ENCODE measurements around the gene FAM13A.

FAM13A gene

GRCh38 chr4:88756149-88756548 is 300.8 kb downstream of the FAM13A start:
- DNase-seq (ENCODE audit: low read depth), result no peak
- H3K4me3 ChIP-seq (ENCODE audit: control insufficient read depth, low read depth, low read length), result no peak overlapping the region
- no peak for TF ChIP-seq CTCF (IDR thresholded peaks at IDR 0.05; ENCODE audit: control insufficient read depth, insufficient read depth, low read depth, low read length, missing control alignments)

- no peak overlapping the region for H3K4me3 ChIP-seq (ENCODE audit: control insufficient read depth, low read depth, low read length)
- no peak for DNase-seq (ENCODE audit: low read depth)
- TF ChIP-seq CTCF (IDR thresholded peaks at IDR 0.05; ENCODE audit: control insufficient read depth, insufficient read depth, low read depth, low read length, missing control alignments), result no peak
Measured at GRCh38 chr4:88755454-88755853, 301.5 kb downstream of the FAM13A start.

- DNase-seq (ENCODE audit: low read depth), result no peak
- no peak overlapping the region for H3K4me3 ChIP-seq (ENCODE audit: control insufficient read depth, low read depth, low read length)
- TF ChIP-seq CTCF (IDR thresholded peaks at IDR 0.05; ENCODE audit: control insufficient read depth, insufficient read depth, low read depth, low read length, missing control alignments), result no peak
Measured at GRCh38 chr4:88754796-88755195, 302.2 kb downstream of the FAM13A start.

DNA sequence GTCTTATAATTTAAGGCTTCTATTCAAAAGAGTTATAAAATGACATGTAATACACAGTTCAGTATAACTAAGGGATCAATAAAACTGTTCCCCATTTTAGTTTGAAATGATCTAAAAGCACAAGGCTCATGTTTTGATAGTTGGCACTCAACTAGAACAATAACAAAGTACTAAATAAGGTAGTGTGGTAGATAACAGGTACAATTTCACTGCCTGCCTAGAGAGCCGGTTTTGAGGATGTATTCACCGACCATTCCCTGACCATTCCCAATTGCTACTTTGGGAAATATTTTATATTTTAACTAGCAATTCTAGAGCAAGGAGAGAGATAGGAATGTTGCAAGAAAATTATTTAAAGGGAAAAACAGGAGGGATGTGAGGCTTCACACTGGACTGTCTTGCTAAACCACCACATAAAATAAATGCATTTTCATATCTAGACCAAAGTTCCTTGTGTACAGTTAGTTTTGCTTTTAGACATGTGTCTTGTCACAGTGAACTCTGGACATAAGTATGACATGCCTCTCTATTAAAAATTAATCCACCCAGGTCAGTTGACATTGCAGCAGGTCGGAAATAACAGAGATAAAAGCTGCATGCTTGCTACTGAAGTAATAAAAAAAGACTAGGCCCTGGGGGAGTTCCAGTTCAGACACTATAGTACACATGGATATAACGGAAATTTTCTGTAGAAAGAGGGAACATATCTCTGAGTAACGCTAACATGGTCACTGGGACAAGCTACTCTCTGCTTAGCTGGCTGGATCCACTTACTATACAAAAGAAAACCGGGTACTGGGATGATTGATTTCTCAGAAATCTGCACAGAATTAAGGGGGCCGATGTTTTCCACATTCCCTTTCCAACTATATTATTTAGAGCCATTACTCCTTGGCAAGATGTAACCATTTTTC is 303.1 kb downstream of the FAM13A start:
- no peak for DNase-seq (ENCODE audit: low read depth)
- TF ChIP-seq CTCF (IDR thresholded peaks at IDR 0.05; ENCODE audit: control insufficient read depth, insufficient read depth, low read depth, low read length, missing control alignments), result no peak
- H3K4me3 ChIP-seq (ENCODE audit: control insufficient read depth, low read depth, low read length), result no peak overlapping the region

DNA sequence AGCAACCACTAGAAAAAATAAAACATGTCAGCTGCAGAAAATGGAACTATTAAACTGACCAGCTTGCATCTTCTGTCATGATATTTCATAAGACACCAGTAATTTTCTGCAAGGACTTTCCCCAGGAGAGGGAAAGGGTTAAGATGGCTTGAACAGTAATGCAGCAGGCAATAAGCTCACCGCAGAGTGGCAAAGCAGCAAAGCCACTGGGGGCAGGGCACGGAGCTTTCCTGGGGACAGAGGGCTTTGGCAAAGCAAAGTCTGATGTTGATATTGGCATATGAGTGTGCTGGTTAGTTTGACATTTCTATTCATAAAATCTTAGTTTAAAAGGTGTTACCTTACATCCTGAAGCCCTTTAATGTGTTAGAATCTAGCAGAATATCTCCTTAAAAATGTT is 304.2 kb downstream of the FAM13A start:
- H3K4me3 ChIP-seq (ENCODE audit: control insufficient read depth, low read depth, low read length), result no peak overlapping the region
- TF ChIP-seq CTCF (IDR thresholded peaks at IDR 0.05; ENCODE audit: control insufficient read depth, insufficient read depth, low read depth, low read length, missing control alignments), result no peak
- no peak for DNase-seq (ENCODE audit: low read depth)

DNA sequence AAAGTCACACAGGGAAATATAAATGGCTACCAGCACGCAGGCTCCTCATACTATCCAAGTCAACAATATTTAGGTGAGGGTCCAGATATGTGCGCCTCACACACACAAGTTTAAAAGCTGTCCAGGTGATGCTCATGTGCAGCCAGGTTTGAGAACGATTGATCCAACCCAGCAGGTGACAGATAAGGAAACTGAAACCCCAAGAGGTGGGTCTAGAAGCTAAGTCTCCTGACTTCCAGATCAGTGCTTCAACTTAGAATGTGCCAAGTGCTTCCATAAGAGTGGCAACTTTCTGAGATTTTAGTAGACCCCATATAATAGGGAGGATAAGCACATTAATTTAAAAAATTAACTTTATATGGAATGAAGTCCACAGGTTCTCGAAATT is 304.9 kb downstream of the FAM13A start:
- H3K4me3 ChIP-seq (ENCODE audit: control insufficient read depth, low read depth, low read length), result no peak overlapping the region
- no peak for DNase-seq (ENCODE audit: low read depth)

More for the DNA sequence above, 304.9 kb downstream of the FAM13A start:
- TF ChIP-seq CTCF (IDR thresholded peaks at IDR 0.05; ENCODE audit: control insufficient read depth, insufficient read depth, low read depth, low read length, missing control alignments), result no peak

Data from AG09309 (cell line).